Prostate gland (tissue), 2 donors: ENCODE data around the gene FRMD4B.

Experiments
- POLR2A ChIP-seq: fragments of 450-650 bp; IDR thresholded peaks from one replicate; pipeline ENCODE4 v1.6.1; 2016; ENCODE audit warnings: antibody characterized with exemption, mild to moderate bottlenecking
- TF ChIP-seq, protein P1 (sequence below), 4 experiments: fragments of 200-600 bp in 2 of 4; fragments of 450-650 bp in 2 of 4; sonication (generic) in 2 of 4; IDR thresholded peaks; 1 replicate in 3 of 4; 2 replicates in 1 of 4; pipeline ENCODE4 v1.5.1; 2016 to 2019; ENCODE audit warnings: antibody characterized with exemption in 4 of 4, mild to moderate bottlenecking in 2 of 4, moderate library complexity in 2 of 4

DNA sequence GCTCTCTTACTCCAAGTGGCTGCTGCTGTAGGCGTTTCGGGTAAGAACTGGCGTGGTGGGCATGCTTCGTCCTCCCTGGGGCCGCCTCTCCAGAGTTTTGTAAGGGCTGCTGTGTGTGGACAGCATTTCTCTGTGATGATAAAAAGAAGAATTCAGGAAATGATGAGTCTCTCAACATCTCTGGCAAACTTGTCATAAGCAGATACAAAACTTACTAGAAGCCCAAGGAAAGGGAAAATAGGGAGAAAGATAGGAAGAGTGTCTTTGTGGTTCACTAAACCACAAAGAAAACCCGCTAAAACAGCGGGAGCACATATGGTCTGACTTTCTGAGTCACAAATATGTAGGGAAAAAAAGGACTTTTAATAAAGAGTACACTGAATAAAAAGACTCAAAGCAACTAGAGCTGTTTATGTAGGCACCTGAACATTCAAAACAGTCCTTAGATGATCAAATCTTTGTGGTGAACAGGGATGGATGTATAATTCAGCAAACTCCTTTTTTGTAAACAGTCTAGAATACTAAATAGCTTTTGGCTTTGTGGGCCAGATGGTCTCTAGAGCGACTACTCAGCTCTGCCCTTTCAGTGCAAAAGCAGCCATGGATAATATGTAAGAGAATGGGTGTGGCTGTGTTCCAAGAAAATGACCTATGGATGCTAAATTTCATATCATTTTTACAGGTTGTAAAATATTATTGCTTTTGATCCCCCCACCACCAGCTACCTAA, 203.1 kb downstream of the FRMD4B start:
- TF ChIP-seq, protein P1, sequence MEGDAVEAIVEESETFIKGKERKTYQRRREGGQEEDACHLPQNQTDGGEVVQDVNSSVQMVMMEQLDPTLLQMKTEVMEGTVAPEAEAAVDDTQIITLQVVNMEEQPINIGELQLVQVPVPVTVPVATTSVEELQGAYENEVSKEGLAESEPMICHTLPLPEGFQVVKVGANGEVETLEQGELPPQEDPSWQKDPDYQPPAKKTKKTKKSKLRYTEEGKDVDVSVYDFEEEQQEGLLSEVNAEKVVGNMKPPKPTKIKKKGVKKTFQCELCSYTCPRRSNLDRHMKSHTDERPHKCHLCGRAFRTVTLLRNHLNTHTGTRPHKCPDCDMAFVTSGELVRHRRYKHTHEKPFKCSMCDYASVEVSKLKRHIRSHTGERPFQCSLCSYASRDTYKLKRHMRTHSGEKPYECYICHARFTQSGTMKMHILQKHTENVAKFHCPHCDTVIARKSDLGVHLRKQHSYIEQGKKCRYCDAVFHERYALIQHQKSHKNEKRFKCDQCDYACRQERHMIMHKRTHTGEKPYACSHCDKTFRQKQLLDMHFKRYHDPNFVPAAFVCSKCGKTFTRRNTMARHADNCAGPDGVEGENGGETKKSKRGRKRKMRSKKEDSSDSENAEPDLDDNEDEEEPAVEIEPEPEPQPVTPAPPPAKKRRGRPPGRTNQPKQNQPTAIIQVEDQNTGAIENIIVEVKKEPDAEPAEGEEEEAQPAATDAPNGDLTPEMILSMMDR (IDR thresholded peaks at IDR 0.05), result no peak
- TF ChIP-seq POLR2A, result no peak
